ENCODE data around the gene CNNM3. TPM values are rescaled to one million over a fixed set of nuclear protein-coding genes. Genes with fewer than 3 reads are reported as not detected.

CNNM3 gene
- polyA plus RNA-seq, 2 donors: 3.8 to 3.9 TPM

- Histone ChIP-seq H3K27me3 (ENCODE audit: control insufficient read depth in 1 of 2, insufficient read depth in 2 of 2, low read length in 2 of 2) (no peaks in the 10 kb centered on the region), H3K4me1 (ENCODE audit: control insufficient read depth in 2 of 2, insufficient read depth in 2 of 2, low read length in 1 of 2) (no peaks in the 10 kb centered on the region), H3K9me3 (ENCODE audit: control insufficient read depth in 2 of 2, insufficient read depth in 1 of 2, low read depth in 1 of 2, low read length in 1 of 2) (peaks cover 0 to 5% of the 10 kb centered on the region in 2 donors), H3K4me3 (ENCODE audit: low read depth in 1 of 2, low read length in 2 of 2) (no peak overlapping the region), H3K36me3 (ENCODE audit: control insufficient read depth in 2 of 2, insufficient read depth in 2 of 2, low read length in 1 of 2) (peaks cover 4 to 31% of the 10 kb centered on the region in 2 donors), H3K27ac (ENCODE audit: low read depth in 2 of 2, low read length in 1 of 2) (peak overlapping the region; percentile 37 to 62)
- 83 to 86% methylated on average over 23 of the region's 23 CpGs for WGBS, 2 donors
Measured at GRCh38 chr2:96806468-96807126, 9.5 kb upstream of the CNNM3 start.

DNA sequence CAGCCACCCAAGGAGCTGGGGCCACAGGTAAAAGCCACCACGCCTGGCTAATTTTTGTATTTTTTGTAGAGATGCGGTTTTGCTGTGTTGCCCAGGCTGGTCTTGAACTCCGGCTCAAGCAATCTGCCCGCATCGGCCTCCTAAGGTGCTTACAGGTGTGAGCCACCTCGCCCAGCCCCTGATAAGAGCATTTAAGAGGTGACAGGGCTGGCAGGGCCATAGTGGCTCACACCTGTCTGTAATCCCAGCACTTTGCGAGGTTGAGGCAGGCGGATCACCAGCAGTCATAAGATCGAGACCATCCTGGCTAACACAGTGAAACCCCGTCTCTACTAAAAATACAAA, 9.0 kb upstream of the CNNM3 start:
- Histone ChIP-seq H3K27me3 (ENCODE audit: control insufficient read depth in 1 of 2, insufficient read depth in 2 of 2, low read length in 2 of 2) (no peaks in the 10 kb centered on the region), H3K9me3 (ENCODE audit: control insufficient read depth in 2 of 2, insufficient read depth in 1 of 2, low read depth in 1 of 2, low read length in 1 of 2) (no peaks in the 10 kb centered on the region), H3K36me3 (ENCODE audit: control insufficient read depth in 2 of 2, insufficient read depth in 2 of 2, low read length in 1 of 2) (peaks cover 3 to 26% of the 10 kb centered on the region in 2 donors), H3K4me1 (ENCODE audit: control insufficient read depth in 2 of 2, insufficient read depth in 2 of 2, low read length in 1 of 2) (no peaks in the 10 kb centered on the region), H3K4me3 (ENCODE audit: low read depth in 1 of 2, low read length in 2 of 2) (no peak overlapping the region), H3K27ac (ENCODE audit: low read depth in 2 of 2, low read length in 1 of 2) (peak overlapping the region; percentile 37 to 62)
- WGBS, 2 donors: 89 to 95% methylated on average over 10 of the region's 10 CpGs

GRCh38 chr2:96808176-96808837, 7.8 kb upstream of the CNNM3 start:
- no peak overlapping the region for H3K27ac ChIP-seq (ENCODE audit: low read depth in 2 of 2, low read length in 1 of 2)
- 75 to 81% methylated on average over 10 of the region's 10 CpGs for WGBS, 2 donors
- H3K27me3 ChIP-seq (ENCODE audit: control insufficient read depth in 1 of 2, insufficient read depth in 2 of 2, low read length in 2 of 2): no peaks in the 10 kb centered on the region
- no peak overlapping the region for H3K4me3 ChIP-seq (ENCODE audit: low read depth in 1 of 2, low read length in 2 of 2)
- no peaks in the 10 kb centered on the region for H3K9me3 ChIP-seq (ENCODE audit: control insufficient read depth in 2 of 2, insufficient read depth in 1 of 2, low read depth in 1 of 2, low read length in 1 of 2)
- no peaks in the 10 kb centered on the region for H3K4me1 ChIP-seq (ENCODE audit: control insufficient read depth in 2 of 2, insufficient read depth in 2 of 2, low read length in 1 of 2)
- peaks cover 2 to 23% of the 10 kb centered on the region in 2 donors for H3K36me3 ChIP-seq (ENCODE audit: control insufficient read depth in 2 of 2, insufficient read depth in 2 of 2, low read length in 1 of 2)

DNA sequence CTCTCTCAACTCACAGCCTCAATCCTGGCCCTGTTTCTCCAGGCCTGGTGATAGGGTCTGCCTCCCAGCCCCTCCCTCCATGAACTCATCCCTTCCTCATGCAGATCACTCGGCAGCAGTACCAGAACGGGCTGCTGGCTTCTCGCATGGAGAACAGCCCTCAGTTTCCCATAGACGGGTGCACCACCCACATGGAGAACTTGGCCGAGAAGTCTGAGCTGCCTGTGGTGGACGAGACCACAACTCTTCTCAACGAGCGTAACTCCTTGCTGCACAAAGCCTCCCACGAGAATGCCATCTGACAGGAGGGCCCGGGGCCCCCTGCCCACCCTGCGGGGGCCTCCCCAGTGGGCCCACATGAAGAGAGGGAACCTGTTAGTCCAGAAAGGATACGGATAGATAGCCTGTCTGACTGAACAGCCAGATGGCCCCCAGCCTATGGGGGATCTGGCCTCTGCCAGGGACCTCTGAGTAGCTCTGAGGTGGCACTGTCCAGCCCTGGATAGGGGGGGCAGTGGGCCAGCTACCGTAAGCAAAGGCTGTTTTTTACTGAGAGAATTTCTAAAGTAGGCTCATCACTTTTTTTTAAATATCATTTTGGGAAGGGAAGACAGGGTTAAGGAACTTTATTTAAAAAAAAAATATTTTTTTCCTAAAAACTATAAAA, 6.7 kb upstream of the CNNM3 start:
- no peaks in the 10 kb centered on the region for H3K4me1 ChIP-seq (ENCODE audit: control insufficient read depth in 2 of 2, insufficient read depth in 2 of 2, low read length in 1 of 2)
- no peak overlapping the region for H3K4me3 ChIP-seq (ENCODE audit: low read depth in 1 of 2, low read length in 2 of 2)
- no peak overlapping the region for H3K27ac ChIP-seq (ENCODE audit: low read depth in 2 of 2, low read length in 1 of 2)
- no peaks in the 10 kb centered on the region for H3K9me3 ChIP-seq (ENCODE audit: control insufficient read depth in 2 of 2, insufficient read depth in 1 of 2, low read depth in 1 of 2, low read length in 1 of 2)
- peaks cover 2 to 23% of the 10 kb centered on the region in 2 donors for H3K36me3 ChIP-seq (ENCODE audit: control insufficient read depth in 2 of 2, insufficient read depth in 2 of 2, low read length in 1 of 2)
- WGBS, 2 donors: 84 to 85% methylated on average over 13 of the region's 13 CpGs
- H3K27me3 ChIP-seq (ENCODE audit: control insufficient read depth in 1 of 2, insufficient read depth in 2 of 2, low read length in 2 of 2): no peaks in the 10 kb centered on the region

GRCh38 chr2:96809951-96810782, 5.9 kb upstream of the CNNM3 start:
- Histone ChIP-seq H3K4me1 (ENCODE audit: control insufficient read depth in 2 of 2, insufficient read depth in 2 of 2, low read length in 1 of 2) (no peaks in the 10 kb centered on the region), H3K4me3 (ENCODE audit: low read depth in 1 of 2, low read length in 2 of 2) (no peak overlapping the region), H3K9me3 (ENCODE audit: control insufficient read depth in 2 of 2, insufficient read depth in 1 of 2, low read depth in 1 of 2, low read length in 1 of 2) (no peaks in the 10 kb centered on the region), H3K36me3 (ENCODE audit: control insufficient read depth in 2 of 2, insufficient read depth in 2 of 2, low read length in 1 of 2) (peaks cover 2 to 23% of the 10 kb centered on the region in 2 donors), H3K27me3 (ENCODE audit: control insufficient read depth in 1 of 2, insufficient read depth in 2 of 2, low read length in 2 of 2) (no peaks in the 10 kb centered on the region), H3K27ac (ENCODE audit: low read depth in 2 of 2, low read length in 1 of 2) (no peak overlapping the region)
- 78 to 84% methylated on average over 12 of the region's 12 CpGs for WGBS, 2 donors

DNA sequence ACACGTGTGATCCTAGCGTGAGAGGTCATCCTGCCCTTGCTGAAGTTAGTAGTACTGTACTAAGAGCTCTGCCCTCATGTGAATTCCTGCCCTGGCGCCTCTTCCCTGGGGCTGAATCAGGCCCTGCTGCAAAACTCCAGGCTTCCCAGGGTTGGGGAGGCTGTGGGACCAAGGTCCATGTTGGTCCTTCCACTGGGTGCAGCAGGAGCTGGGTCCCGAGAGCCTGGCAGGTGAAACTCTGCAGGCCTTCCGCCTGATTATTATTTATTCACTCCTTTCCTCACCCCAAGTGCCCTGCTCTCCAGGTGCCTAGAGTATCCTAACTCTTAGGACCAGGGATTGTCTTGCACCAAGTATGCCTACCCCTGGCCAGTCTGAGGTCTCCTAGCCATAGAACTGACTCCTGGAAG, 5.3 kb upstream of the CNNM3 start:
- H3K27me3 ChIP-seq (ENCODE audit: control insufficient read depth in 1 of 2, insufficient read depth in 2 of 2, low read length in 2 of 2): no peaks in the 10 kb centered on the region
- no peak overlapping the region for H3K27ac ChIP-seq (ENCODE audit: low read depth in 2 of 2, low read length in 1 of 2)
- 79 to 90% methylated on average over 5 of the region's 5 CpGs for WGBS, 2 donors

GRCh38 chr2:96811917-96812316, 4.2 kb upstream of the CNNM3 start:
- Histone ChIP-seq H3K4me1 (ENCODE audit: control insufficient read depth in 2 of 2, insufficient read depth in 2 of 2, low read length in 1 of 2) (no peaks in the 10 kb centered on the region), H3K9me3 (ENCODE audit: control insufficient read depth in 2 of 2, insufficient read depth in 1 of 2, low read depth in 1 of 2, low read length in 1 of 2) (no peaks in the 10 kb centered on the region), H3K27me3 (ENCODE audit: control insufficient read depth in 1 of 2, insufficient read depth in 2 of 2, low read length in 2 of 2) (no peaks in the 10 kb centered on the region), H3K36me3 (ENCODE audit: control insufficient read depth in 2 of 2, insufficient read depth in 2 of 2, low read length in 1 of 2) (peaks cover 2 to 23% of the 10 kb centered on the region in 2 donors), H3K4me3 (ENCODE audit: low read depth in 1 of 2, low read length in 2 of 2) (no peak overlapping the region), H3K27ac (ENCODE audit: low read depth in 2 of 2, low read length in 1 of 2) (no peak overlapping the region)
- 39 to 44% methylated on average over 3 of the region's 3 CpGs for WGBS, 2 donors

More for the DNA sequence above, 5.3 kb upstream of the CNNM3 start:
- Histone ChIP-seq H3K36me3 (ENCODE audit: control insufficient read depth in 2 of 2, insufficient read depth in 2 of 2, low read length in 1 of 2) (peaks cover 2 to 23% of the 10 kb centered on the region in 2 donors), H3K9me3 (ENCODE audit: control insufficient read depth in 2 of 2, insufficient read depth in 1 of 2, low read depth in 1 of 2, low read length in 1 of 2) (no peaks in the 10 kb centered on the region), H3K4me1 (ENCODE audit: control insufficient read depth in 2 of 2, insufficient read depth in 2 of 2, low read length in 1 of 2) (no peaks in the 10 kb centered on the region), H3K4me3 (ENCODE audit: low read depth in 1 of 2, low read length in 2 of 2) (no peak overlapping the region)

DNA sequence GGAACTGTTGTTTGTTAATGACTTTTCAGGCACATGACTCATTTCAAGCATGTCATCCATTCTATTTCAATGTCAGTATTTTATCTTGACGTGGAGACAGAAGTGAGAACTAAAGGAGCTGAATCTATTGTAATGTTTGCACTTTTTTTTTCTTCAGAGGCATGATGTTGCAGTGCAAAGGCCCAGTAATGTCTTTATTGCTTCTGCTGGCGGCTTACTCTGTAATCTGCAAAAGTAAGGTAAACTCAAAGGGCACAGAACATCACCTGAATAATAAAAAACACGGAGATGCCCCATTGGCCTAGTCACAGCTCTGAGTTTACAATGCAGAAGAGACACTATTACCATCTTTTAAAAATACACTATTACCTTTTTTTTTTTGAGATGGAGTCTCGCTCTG, 2.4 kb upstream of the CNNM3 start:
- Histone ChIP-seq H3K9me3 (ENCODE audit: control insufficient read depth in 2 of 2, insufficient read depth in 1 of 2, low read depth in 1 of 2, low read length in 1 of 2) (no peaks in the 10 kb centered on the region), H3K27ac (ENCODE audit: low read depth in 2 of 2, low read length in 1 of 2) (no peak overlapping the region), H3K4me3 (ENCODE audit: low read depth in 1 of 2, low read length in 2 of 2) (no peak overlapping the region), H3K36me3 (ENCODE audit: control insufficient read depth in 2 of 2, insufficient read depth in 2 of 2, low read length in 1 of 2) (peaks cover 2 to 19% of the 10 kb centered on the region in 2 donors), H3K4me1 (ENCODE audit: control insufficient read depth in 2 of 2, insufficient read depth in 2 of 2, low read length in 1 of 2) (peaks cover 5 to 13% of the 10 kb centered on the region in 2 donors), H3K27me3 (ENCODE audit: control insufficient read depth in 1 of 2, insufficient read depth in 2 of 2, low read length in 2 of 2) (no peaks in the 10 kb centered on the region)
- 84 to 90% methylated on average over 4 of the region's 4 CpGs for WGBS, 2 donors

All from esophagus (tissue), 2 donors.